Skeletal muscle tissue (tissue), 4 donors: Measurements from ENCODE around the gene DTNBP1. TPM values are rescaled to one million over a fixed set of nuclear protein-coding genes. Genes with fewer than 3 reads are reported as not detected.

ENCODE experiments used
- H3K27ac ChIP-seq: one replicate; pipeline ENCODE4 v1.7.0; 2013; ENCODE audit warnings: mild to moderate bottlenecking, low read depth, low read length, inconsistent platforms
- H3K27me3 ChIP-seq, 3 donors: one replicate each; pipeline ENCODE4 v1.7.0; 2013; ENCODE audit warnings: low read length in 3 of 3; ENCODE audit not compliant: control insufficient read depth in 3 of 3, insufficient read depth in 3 of 3
- H3K36me3 ChIP-seq, 3 donors: one replicate each; pipeline ENCODE4 v1.7.0; 2013; ENCODE audit warnings: low read length in 3 of 3; ENCODE audit not compliant: control insufficient read depth in 3 of 3, insufficient read depth in 3 of 3
- H3K4me1 ChIP-seq, 3 donors: one replicate each; pipeline ENCODE4 v1.7.0; 2013; ENCODE audit warnings: low read length in 3 of 3, mild to moderate bottlenecking in 3 of 3; ENCODE audit not compliant: control insufficient read depth in 3 of 3, insufficient read depth in 3 of 3
- H3K4me3 ChIP-seq, 3 donors: one replicate each; pipeline ENCODE4 v1.7.0; 2013; ENCODE audit warnings: low read length in 3 of 3
- H3K9ac ChIP-seq, 3 donors: one replicate each; pipeline ENCODE4 v1.7.0; 2013; ENCODE audit warnings: low read length in 3 of 3, mild to moderate bottlenecking in 3 of 3, moderate library complexity in 2 of 3, low read depth in 1 of 3
- H3K9me3 ChIP-seq, 3 donors: one replicate each; pipeline ENCODE4 v1.7.0; 2013; ENCODE audit warnings: low read length in 3 of 3; ENCODE audit not compliant: control insufficient read depth in 3 of 3
- total RNA-seq: library from RNA; depleted of rRNA; stranded (reverse); fragments of >200 nt; gene quantifications from one replicate; pipeline ENCODE4 v1.2.3, GENCODE V29; 2014
- donor health status: Osteomylitis.

The DTNBP1 gene
- total RNA-seq, 1 donor from 2014 or later = 15.1 TPM

DNA sequence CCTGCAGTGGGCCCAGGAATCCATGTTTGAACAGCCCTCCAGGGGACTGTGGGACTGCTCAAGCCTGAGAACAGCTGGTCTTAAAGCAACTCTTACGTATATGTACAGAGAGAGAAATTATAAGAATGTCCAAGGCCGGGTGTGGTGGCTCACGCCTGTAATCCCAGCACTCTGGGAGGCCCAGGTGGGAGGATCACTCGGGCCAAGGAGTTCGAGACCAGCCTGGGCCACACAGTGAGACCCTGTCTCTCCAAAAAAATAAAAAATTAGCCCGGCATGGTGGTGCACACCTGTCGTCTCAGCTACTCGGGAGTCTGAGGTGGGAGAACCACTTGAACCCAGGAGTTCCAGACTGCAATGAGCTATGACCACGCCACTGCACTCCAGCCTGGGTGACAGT, 134.0 kb downstream of the DTNBP1 start:
- Histone ChIP-seq H3K4me3 (no peak overlapping the region), H3K36me3 (peaks cover 10 to 18% (median 16%) of the 10 kb centered on the region in 3 donors), H3K4me1 (peaks cover 0 to 27% (median 21%) of the 10 kb centered on the region in 3 donors), H3K9ac (no peak overlapping the region), H3K9me3 (no peaks in the 10 kb centered on the region), H3K27ac (no peak overlapping the region), H3K27me3 (no peaks in the 10 kb centered on the region)

DNA sequence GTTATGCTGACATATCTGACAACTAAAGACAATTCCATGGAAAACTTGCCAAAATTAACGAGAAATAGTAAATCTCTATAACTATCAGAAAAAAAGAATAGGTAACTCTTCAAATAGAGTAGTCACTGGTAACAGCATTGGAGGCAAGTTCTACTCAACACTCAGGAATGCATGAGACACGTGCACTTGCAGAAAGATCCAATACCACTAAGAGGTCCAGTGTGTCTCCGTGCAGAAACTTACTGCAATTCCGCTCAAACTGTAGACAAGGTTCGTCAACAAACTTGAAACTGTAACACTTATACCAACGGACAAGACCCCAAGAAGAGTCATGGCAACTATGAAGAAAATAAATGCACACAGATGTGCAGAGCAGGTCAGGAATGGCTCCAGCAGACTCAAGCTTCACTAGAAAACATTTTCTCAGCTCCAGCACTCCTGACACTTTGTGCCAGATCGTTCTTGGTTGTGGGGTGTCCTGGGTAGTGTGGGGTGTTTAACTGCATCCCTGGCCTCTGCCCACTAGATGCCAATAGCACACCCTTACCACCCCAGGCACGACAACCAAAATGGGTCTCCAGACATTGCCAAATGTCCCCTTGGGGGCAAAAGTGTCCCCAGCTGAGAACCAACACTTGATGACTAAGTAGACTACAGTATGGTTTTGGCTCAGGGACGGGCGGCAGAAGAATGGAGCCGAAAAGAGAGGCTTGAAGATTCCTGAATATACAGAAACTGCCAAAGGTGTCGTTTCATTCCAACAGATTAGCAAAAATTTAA, 134.8 kb downstream of the DTNBP1 start:
- Histone ChIP-seq H3K4me3 (no peak overlapping the region), H3K4me1 (peaks cover 6 to 35% (median 29%) of the 10 kb centered on the region in 3 donors), H3K27ac (no peak overlapping the region), H3K9ac (no peak overlapping the region), H3K9me3 (no peaks in the 10 kb centered on the region), H3K36me3 (peaks cover 14 to 19% (median 17%) of the 10 kb centered on the region in 3 donors), H3K27me3 (no peaks in the 10 kb centered on the region)

DNA sequence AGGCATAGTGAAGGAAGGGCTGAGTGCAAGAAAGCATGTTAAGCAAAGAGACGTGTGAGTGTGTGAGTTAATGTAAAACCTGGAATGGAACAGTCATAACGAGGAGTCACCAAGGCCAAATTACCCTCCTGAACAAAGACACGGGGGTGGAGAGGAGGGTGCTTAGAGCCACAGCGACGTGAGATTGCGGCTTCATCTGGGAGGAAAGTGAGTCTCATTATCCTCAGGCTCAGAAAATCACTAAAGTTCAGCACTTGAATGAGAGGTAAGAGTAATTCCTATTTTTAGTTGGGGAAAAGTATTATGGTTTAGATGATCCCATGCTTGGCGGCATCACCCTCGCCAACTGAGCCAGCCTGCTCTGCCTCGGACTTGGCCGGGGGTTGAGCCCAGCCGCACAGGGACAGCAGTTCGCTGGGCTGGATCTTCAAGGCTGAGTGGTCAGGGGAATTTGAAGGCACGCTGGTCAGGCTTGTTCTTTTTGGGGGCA, 136.6 kb downstream of the DTNBP1 start:
- Histone ChIP-seq H3K27ac (peak overlapping the region; percentile 78), H3K4me3 (peak overlapping the region; percentile 17 to 35 (median 34)), H3K27me3 (no peaks in the 10 kb centered on the region), H3K9ac (peak overlapping the region; percentile 23 to 74 (median 63)), H3K4me1 (peaks cover 15 to 45% (median 35%) of the 10 kb centered on the region in 3 donors), H3K9me3 (no peaks in the 10 kb centered on the region), H3K36me3 (peaks cover 17 to 20% (median 18%) of the 10 kb centered on the region in 3 donors)

DNA sequence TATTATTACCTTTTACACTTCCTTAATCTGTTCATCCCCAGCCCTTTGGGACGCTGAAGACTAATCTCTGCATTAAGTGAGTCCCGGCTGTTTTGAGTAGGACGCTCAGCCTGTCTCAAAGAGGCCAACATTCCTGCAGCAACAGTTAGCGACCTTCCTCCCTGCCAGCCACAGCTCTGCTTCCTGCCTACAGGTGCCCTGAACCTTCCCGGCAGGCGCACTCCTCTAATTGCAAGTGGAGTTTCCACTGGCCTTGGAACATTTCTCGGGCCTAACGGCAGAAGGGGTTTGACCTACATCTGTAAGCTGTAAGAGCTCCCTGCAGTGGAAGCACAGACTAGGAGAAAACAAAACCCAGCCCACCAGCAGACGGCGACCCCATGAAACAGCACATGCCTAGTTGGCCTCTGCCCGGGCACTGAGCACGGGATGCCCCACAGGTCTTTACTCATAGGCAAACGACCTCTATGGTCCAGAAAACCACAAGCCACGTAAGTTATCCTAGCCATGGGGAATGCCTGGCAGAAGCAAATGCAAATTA, 137.9 kb downstream of the DTNBP1 start:
- H3K27ac ChIP-seq = peak overlapping the region; percentile 78

DNA sequence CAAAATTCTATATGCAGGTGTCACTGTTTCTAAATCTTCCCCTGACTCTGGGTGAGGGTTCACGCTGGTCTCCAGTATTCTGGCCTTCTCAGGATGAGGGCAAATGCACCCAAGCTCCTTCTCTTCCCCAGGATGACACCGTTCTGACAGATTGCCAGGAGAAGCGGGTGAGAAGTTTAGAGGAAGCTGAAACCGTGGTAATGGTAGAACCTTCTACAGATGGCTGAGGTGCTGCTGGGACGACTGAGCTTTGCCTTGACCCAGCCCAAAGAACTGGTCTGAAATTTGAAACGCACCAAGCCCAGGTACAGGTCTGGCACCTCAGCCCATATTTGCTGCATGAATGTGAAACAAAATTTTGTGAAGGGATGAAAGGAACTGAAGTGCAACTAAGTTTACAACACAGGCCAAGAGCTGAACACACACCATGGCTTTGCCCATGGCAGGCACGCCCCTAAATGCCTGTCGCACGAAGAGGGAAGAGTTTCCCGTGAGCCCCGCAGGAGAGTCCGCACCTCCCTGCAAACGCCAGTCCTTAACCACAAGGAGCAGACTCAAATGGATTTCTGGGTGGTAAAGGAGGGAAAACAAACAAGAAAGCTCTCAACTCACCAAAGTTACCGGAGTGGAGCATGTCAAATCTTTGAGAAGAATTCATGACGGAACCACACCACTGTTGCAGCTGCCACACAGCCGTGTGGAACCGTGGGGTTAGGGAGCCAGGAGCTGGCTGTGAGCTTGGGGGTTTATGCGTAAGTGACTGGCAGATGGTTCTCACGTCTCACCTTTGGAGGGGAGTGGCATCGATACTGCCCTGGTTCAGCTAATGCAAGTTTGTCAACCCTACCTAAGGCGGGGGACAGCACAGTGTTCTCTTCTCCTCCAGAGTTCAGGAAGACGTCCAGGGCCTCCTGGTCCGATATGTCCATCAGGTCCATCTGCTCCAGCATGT, 138.9 kb downstream of the DTNBP1 start:
- Histone ChIP-seq H3K27me3 (no peaks in the 10 kb centered on the region), H3K27ac (peak overlapping the region; percentile 19), H3K4me3 (no peak overlapping the region), H3K9ac (no peak overlapping the region), H3K36me3 (peaks cover 21 to 30% (median 25%) of the 10 kb centered on the region in 3 donors), H3K9me3 (no peaks in the 10 kb centered on the region), H3K4me1 (peaks cover 15 to 45% (median 35%) of the 10 kb centered on the region in 3 donors)

More for the DNA sequence above, 137.9 kb downstream of the DTNBP1 start:
- Histone ChIP-seq H3K4me1 (peaks cover 15 to 45% (median 35%) of the 10 kb centered on the region in 3 donors), H3K9ac (peak overlapping the region in 1 of 3 donors; percentile 24), H3K27me3 (no peaks in the 10 kb centered on the region), H3K36me3 (peaks cover 17 to 25% (median 20%) of the 10 kb centered on the region in 3 donors), H3K9me3 (no peaks in the 10 kb centered on the region), H3K4me3 (no peak overlapping the region)

DNA sequence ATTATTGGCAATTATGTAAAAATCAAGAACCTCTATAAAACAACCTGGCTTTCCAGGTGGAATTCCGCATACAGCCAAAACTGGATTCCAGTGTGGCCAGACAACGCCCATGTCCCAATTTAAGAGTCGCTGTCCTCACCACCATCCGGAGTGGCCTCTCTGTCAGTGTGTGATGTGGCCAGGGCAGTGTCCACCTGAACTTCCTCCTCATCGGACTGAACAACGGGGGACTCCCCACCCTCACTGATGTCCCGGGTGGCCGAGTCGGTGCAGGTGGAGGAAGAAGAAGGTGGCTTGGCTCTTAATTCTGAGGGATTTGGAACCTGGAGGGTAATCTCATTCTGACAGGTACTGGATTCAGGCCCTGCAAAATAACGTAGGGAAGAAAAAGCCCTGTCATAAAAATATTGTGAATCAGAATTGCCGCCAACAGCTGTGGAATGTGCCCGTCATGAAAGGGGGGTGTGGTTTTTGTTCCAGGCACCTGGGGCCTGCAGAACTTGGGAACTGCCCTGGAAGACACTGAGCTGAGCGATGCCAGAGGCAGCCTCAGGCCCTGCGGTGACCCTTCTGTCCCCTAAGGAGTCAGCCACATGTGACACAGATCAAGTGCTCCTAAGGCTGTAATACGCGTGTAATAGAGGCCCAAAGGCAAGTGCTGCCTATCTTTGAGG, 139.8 kb downstream of the DTNBP1 start:
- H3K4me3 ChIP-seq = no peak overlapping the region
- H3K9me3 ChIP-seq = no peaks in the 10 kb centered on the region
- H3K9ac ChIP-seq = peak overlapping the region in 1 of 3 donors; percentile 34
- H3K4me1 ChIP-seq = peaks cover 15 to 45% (median 35%) of the 10 kb centered on the region in 3 donors
- H3K36me3 ChIP-seq = peaks cover 23 to 32% (median 26%) of the 10 kb centered on the region in 3 donors
- peak overlapping the region; percentile 19 for H3K27ac ChIP-seq
- no peaks in the 10 kb centered on the region for H3K27me3 ChIP-seq

DNA sequence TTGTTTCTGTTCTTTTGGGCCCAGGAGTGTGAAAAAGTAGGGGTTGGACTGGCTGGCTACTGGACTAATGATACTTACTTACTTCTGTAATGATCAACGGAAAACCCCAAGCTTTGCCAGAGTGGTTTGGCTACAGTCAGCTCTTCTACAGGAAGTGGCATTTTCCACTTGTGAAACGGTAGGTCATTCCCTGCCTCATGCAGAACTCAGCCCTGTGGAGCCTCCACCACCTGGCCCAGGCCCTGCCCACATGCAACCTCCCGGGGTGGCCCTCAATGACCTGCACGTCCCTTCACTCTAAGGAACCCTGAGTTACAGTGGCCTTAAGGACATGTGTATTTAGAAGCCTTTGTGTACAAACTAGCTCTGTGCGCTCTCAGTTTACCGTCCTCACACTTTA, 140.4 kb downstream of the DTNBP1 start:
- peaks cover 15 to 45% (median 35%) of the 10 kb centered on the region in 3 donors for H3K4me1 ChIP-seq
- H3K4me3 ChIP-seq = no peak overlapping the region
- H3K27me3 ChIP-seq = no peaks in the 10 kb centered on the region
- peak overlapping the region; percentile 13 for H3K27ac ChIP-seq
- H3K9ac ChIP-seq = no peak overlapping the region
- H3K36me3 ChIP-seq = peaks cover 28 to 38% (median 30%) of the 10 kb centered on the region in 3 donors
- H3K9me3 ChIP-seq = no peaks in the 10 kb centered on the region

DNA sequence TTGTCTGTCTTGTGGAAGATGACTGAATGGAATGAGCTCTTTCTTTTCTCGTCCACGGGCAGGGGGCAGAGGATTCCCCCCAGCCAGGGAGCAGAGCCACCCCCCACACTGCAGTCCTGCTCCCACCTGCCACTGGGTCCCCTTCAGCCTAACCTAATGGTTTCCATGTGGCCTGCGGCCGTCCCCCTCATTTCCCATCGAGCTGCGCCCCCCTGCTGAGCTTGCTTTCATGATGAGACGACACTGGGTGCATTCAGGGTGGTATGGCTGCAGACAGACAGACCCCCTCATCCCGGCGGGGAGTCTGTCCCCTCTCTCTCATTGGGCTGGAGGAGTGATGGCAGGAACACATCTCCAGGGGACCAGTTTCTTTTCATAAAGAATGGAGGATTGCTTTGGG, 140.8 kb downstream of the DTNBP1 start:
- H3K27me3 ChIP-seq = no peaks in the 10 kb centered on the region
- no peak overlapping the region for H3K4me3 ChIP-seq
- no peaks in the 10 kb centered on the region for H3K9me3 ChIP-seq
- H3K9ac ChIP-seq = no peak overlapping the region
- peaks cover 15 to 45% (median 35%) of the 10 kb centered on the region in 3 donors for H3K4me1 ChIP-seq
- H3K36me3 ChIP-seq = peaks cover 32 to 42% (median 34%) of the 10 kb centered on the region in 3 donors
- peak overlapping the region; percentile 13 for H3K27ac ChIP-seq

DNA sequence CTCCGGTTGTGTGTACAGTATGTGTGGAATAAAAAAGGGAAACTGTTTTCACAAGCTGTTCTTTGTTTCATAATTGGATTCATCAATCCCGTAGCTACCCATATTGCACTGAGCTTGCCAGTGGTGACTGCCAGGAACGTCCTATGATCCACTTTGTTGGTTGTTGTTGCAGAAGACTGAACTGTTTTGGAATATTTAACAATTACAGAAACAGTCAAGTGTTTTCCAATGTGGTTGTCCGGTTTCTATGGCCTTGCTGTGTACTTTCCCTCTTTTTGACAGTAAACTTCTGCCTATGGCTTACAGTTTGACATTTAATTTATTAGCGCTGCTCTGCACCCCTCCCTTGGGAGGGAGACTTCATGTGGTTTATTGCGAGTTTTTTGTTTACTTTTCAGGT, 141.2 kb downstream of the DTNBP1 start:
- Histone ChIP-seq H3K27me3 (no peaks in the 10 kb centered on the region), H3K9ac (no peak overlapping the region), H3K36me3 (peaks cover 36 to 46% (median 39%) of the 10 kb centered on the region in 3 donors), H3K9me3 (no peaks in the 10 kb centered on the region), H3K4me1 (peaks cover 15 to 43% (median 33%) of the 10 kb centered on the region in 3 donors), H3K4me3 (no peak overlapping the region), H3K27ac (peak overlapping the region; percentile 13)
